Lung (tissue), 12 donors: Measurements from ENCODE around the gene PPT2. TPM values are rescaled to one million over a fixed set of nuclear protein-coding genes. Genes with fewer than 3 reads are reported as not detected.
"Not testable (repeated sequence)": the region's sequence is repeated elsewhere in the genome, so short reads cannot be mapped to it uniquely, and the experiment has no call there.

Experiments used
- ATAC-seq: fragments of 200-7000 bp; cut with Tn5 transposase; one replicate; pipeline ENCODE4 v1.9.1; 2020; ENCODE audit warnings: moderate number of reproducible peaks; ENCODE audit not compliant: insufficient read depth, low FRiP score
- DNase-seq, 3 donors: peaks; one replicate each; pipeline ENCODE4 v3.0.0-alpha.2; 2013 to 2017
- H3K27ac ChIP-seq, 2 donors: one replicate each; pipeline ENCODE4 v1.5.1; 2013; ENCODE audit warnings: mild to moderate bottlenecking in 2 of 2, moderate library complexity in 2 of 2, control low read depth in 1 of 2, inconsistent platforms in 1 of 2, low read depth in 1 of 2, low read length in 1 of 2
- H3K27me3 ChIP-seq, 3 donors: one replicate each; pipeline ENCODE4 v1.5.1; 2013; ENCODE audit warnings: low read length in 2 of 3; ENCODE audit not compliant: control insufficient read depth in 3 of 3, insufficient read depth in 3 of 3
- H3K36me3 ChIP-seq, 4 donors: one replicate each; pipeline ENCODE4 v1.5.1; 2013; ENCODE audit warnings: low read length in 4 of 4, mild to moderate bottlenecking in 1 of 4, moderate library complexity in 1 of 4; ENCODE audit not compliant: control insufficient read depth in 4 of 4, insufficient read depth in 4 of 4
- H3K4me1 ChIP-seq, 5 donors: one replicate each; pipeline ENCODE4 v1.5.1; 2013; ENCODE audit warnings: low read length in 5 of 5, mild to moderate bottlenecking in 2 of 5, moderate library complexity in 1 of 5; ENCODE audit not compliant: control insufficient read depth in 5 of 5, insufficient read depth in 5 of 5
- H3K4me3 ChIP-seq: one replicate; pipeline ENCODE4 v1.5.1; 2013; ENCODE audit warnings: mild to moderate bottlenecking, control low read depth, moderate library complexity
- H3K9ac ChIP-seq, 2 donors: one replicate each; pipeline ENCODE4 v1.5.1; 2013; ENCODE audit warnings: low read length in 2 of 2, control low read depth in 1 of 2; ENCODE audit not compliant: insufficient read depth in 1 of 2
- H3K9me3 ChIP-seq, 4 donors: one replicate each; pipeline ENCODE4 v1.5.1; 2013; ENCODE audit warnings: low read length in 3 of 4, mild to moderate bottlenecking in 1 of 4, moderate library complexity in 1 of 4; ENCODE audit not compliant: control insufficient read depth in 4 of 4, insufficient read depth in 3 of 4
- CTCF ChIP-seq: IDR thresholded peaks from 2 replicates; pipeline ENCODE4 v1.5.1; 2012; ENCODE audit warnings: mild to moderate bottlenecking; ENCODE audit errors: control extremely low read depth, extremely low read depth
- WGBS, 2 donors: extraction: QIAGEN DNeasy Blood & Tissue Kit; methylation state at CpG; one replicate each; pipeline ENCODE4 v1.1.7; 2013; 5-methylcytosine and 5-hydroxymethylcytosine counted together
- polyA plus RNA-seq, 2 donors: library from polyadenylated mRNA; stranded (reverse); fragments of 200-250 nt; gene quantifications; one replicate each; pipeline ENCODE4 v1.2.1, GENCODE V29; 2013
- total RNA-seq, 2 donors: library from RNA; depleted of rRNA in 1 of 2; stranded (reverse); fragments of >200 nt in 1 of 2; gene quantifications; one replicate each; pipeline ENCODE4 v1.2.1, GENCODE V29; 2014 to 2021
- donor health status: control.
- donor health status: control.
- donor health status: Bipolar disorder and iron deficiency.
- donor health status: healthy.
- donor health status: DM: yes; HTN: yes; CAD: no.

PPT2 gene
- total and polyA plus RNA-seq, 4 donors: 5.7 to 212 (median 11.1) TPM

GRCh38 chr6:32184084-32184640 lies 30.2 kb downstream of the PPT2 start, which contains the start of gene AGER:
AGER (minus strand) TSS chr6:32184253; CDS start chr6:32184222, 31 bp downstream.
- peaks cover 0 to 42% (median 19%) of the 10 kb centered on the region in 5 donors for H3K4me1 ChIP-seq

GRCh38 chr6:32185681-32186131 lies 31.8 kb downstream of the PPT2 start:
- not testable (repeated sequence) for H3K9me3 ChIP-seq, H3K4me3 ChIP-seq, H3K9ac ChIP-seq, H3K27me3 ChIP-seq
- H3K36me3 ChIP-seq: peaks cover 0 to 27% (median 24%) of the 10 kb centered on the region in 4 donors
- peak; percentile 46 for ATAC-seq
- peak overlapping the region; percentile 76 to 80 for H3K27ac ChIP-seq
- peaks cover 0 to 42% (median 18%) of the 10 kb centered on the region in 5 donors for H3K4me1 ChIP-seq
- 21 to 50% methylated on average over 11 of the region's 11 CpGs for WGBS, 2 donors
- DNase-seq: peak; percentile 83 to 89 (median 86)

More at GRCh38 chr6:32184084-32184640, 30.2 kb downstream of the PPT2 start, which contains the start of gene AGER:
- TF ChIP-seq CTCF: no peak
- no peak within 1 kb of the TSS for H3K4me3 ChIP-seq
- DNase-seq: peak in 1 of 3 donors; percentile 28
- H3K27ac ChIP-seq: peak within 1 kb of the TSS; percentile 30 to 83
- no peaks in the 10 kb centered on the region for H3K9me3 ChIP-seq
- ATAC-seq: no peak
- WGBS, 2 donors: 63 to 79% methylated on average over 6 of the region's 6 CpGs
- H3K27me3 ChIP-seq: no peaks in the 10 kb centered on the region
- no peak within 1 kb of the TSS for H3K9ac ChIP-seq
- H3K36me3 ChIP-seq: peaks cover 0 to 33% (median 26%) of the 10 kb centered on the region in 4 donors

- ATAC-seq, H3K9ac ChIP-seq, H3K27me3 ChIP-seq, H3K4me3 ChIP-seq, H3K9me3 ChIP-seq, DNase-seq: not testable (repeated sequence)
- Histone ChIP-seq H3K4me1 (peaks cover 0 to 48% (median 18%) of the 10 kb centered on the region in 5 donors), H3K36me3 (peaks cover 0 to 27% (median 20%) of the 10 kb centered on the region in 4 donors), H3K27ac (peak overlapping the region; percentile 76 to 80)
- 69 to 73% methylated on average over 10 of the region's 10 CpGs for WGBS, 2 donors
Measured at GRCh38 chr6:32186151-32186840, 32.4 kb downstream of the PPT2 start.

GRCh38 chr6:32187009-32187709 lies 33.2 kb downstream of the PPT2 start:
- no peaks in the 10 kb centered on the region for H3K27me3 ChIP-seq
- peaks cover 0 to 55% (median 17%) of the 10 kb centered on the region in 5 donors for H3K4me1 ChIP-seq
- no peaks in the 10 kb centered on the region for H3K9me3 ChIP-seq
- no peak overlapping the region for H3K9ac ChIP-seq
- no peak for DNase-seq
- H3K36me3 ChIP-seq: peaks cover 0 to 25% (median 16%) of the 10 kb centered on the region in 4 donors
- H3K27ac ChIP-seq: peak overlapping the region; percentile 57 to 63
- H3K4me3 ChIP-seq: no peak overlapping the region
- 38 to 48% methylated on average over 12 of the region's 12 CpGs for WGBS, 2 donors
- TF ChIP-seq CTCF: no peak
- no peak for ATAC-seq

GRCh38 chr6:32187725-32188380 lies 33.9 kb downstream of the PPT2 start:
- peak overlapping the region in 1 of 2 donors; percentile 69 for H3K27ac ChIP-seq
- 76 to 92% methylated on average over 15 to 18 of the region's 18 CpGs for WGBS, 2 donors
- H3K27me3 ChIP-seq, ATAC-seq, H3K4me3 ChIP-seq, H3K9me3 ChIP-seq, DNase-seq, H3K9ac ChIP-seq: not testable (repeated sequence)
- H3K4me1 ChIP-seq: peaks cover 0 to 60% (median 19%) of the 10 kb centered on the region in 5 donors
- peaks cover 0 to 22% (median 15%) of the 10 kb centered on the region in 4 donors for H3K36me3 ChIP-seq
